GM21423 (cell line): ENCODE data around the gene TBX5.

Experiments used
- ATAC-seq: cut with Tn5 transposase; IDR thresholded peaks from one replicate; pipeline ENCODE4 v1.9.1; 2021; ENCODE audit warnings: mild to moderate bottlenecking, moderate library complexity; ENCODE audit not compliant: unreplicated experiment

Gene TBX5

DNA sequence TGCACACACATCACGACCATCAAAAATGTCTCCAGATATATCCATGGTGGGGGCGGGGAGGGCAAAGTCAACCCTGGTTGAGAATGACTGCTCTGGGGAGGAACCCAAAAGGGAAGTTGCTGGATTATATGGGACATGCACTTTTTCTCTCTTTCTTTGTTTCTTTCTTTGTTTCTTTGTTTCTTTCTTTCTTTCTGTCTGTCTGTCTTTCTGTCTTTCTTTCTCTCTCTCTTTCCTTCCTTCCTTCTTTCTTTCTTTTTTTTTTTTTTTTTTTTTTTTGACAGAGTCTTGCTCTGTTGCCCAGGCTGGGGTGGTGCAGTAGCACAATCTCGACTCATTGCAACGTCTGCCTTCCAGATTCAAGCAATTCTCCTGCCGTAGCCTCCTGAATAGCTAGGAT is 71.5 kb downstream of the TBX5 start:
- no peak for ATAC-seq

DNA sequence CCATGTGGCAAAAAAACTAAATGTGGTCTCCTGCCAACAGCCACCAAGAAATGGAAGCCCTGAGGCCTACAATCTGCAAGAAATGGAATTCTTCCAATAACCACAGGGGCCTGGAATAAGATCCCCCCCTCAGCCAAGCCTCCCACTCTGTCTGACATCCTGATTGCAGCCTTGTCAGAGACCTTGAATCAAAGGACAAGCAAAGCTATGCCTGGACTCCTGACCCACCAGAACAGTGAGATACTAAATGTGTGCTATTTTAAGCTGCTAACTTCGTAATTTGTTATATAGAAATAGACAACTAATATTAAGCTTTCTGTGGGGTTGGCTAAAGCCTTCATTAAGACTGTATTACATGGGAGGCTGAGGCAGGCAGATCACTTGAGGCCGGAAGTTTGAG is 77.7 kb downstream of the TBX5 start:
- ATAC-seq: no peak

DNA sequence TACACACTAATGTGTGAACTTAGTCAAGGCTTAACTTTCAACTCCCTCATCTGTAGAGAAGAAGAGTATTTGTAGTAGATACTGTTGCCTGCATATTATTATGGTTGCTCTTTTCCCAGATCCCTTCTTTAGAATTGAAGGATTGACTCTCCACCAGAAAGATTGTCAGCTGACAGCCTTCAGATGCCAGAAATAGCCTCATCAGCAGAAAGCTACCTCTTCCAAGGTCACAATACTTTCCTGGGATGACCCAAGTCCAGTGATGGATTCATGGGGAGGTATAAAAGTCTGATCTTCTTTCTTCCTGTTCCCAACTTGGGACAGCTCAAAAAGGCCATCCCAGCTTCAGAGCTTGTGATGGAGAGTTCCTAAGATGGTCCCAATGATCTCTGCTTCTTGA is 78.2 kb downstream of the TBX5 start:
- no peak for ATAC-seq

DNA sequence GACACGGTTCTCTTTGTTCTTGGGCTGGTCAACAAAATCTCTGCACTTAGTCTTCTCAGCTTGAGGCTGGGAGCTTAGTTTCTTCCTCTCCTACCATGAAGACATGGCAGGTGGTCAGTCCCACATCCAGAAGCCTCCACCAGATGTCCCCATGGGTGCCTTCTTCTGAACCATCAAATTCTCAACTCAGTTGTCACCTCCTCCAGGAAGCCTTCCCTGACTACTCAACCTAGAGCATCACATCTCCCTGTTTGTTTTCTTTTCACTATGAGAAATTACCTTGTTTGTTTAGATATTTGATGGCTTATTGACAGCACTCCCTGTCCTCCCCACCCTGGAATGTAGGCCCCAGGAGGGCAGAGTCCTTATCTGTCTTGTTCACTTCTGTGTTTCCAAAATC is 84.4 kb downstream of the TBX5 start:
- no peak for ATAC-seq

DNA sequence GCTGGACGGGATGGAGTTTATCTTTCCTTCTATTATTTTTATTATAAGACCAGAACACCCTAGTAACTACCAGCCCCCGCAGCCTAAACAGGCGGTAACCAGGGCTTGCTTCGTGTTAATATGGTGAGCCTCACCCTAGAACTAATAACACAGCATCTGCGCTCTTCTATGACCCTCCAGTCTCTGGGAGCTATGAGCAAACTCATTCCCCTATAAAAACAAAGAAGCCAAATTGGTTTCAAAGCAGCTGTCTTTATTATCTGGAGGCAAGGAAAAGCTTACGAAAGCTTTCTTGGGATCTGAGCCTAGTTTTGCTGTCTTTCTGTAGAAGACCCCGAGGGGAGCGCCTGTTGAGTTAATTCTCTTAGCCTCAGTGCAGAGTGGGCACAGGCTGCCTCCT is 85.0 kb downstream of the TBX5 start:
- ATAC-seq: no peak

DNA sequence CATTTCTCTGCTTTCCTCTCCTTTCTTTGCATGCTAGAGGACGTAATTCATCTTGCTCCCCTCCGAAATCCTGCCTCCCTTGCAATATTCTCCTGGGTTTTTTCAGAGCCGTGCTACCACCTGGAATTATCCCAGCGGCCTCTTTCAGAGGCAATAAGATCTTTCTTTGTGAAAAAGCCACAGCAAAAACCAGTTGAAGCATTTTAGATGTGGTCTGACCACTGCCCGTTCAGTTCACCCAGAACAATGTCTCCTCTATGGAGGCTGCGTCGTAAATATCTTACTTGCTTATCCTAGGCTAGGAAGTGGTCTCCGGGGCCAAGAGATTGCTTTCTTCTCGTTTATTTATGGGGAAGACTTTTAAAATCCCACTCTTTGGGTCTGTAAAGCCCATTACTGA is 85.8 kb downstream of the TBX5 start:
- no peak for ATAC-seq

DNA sequence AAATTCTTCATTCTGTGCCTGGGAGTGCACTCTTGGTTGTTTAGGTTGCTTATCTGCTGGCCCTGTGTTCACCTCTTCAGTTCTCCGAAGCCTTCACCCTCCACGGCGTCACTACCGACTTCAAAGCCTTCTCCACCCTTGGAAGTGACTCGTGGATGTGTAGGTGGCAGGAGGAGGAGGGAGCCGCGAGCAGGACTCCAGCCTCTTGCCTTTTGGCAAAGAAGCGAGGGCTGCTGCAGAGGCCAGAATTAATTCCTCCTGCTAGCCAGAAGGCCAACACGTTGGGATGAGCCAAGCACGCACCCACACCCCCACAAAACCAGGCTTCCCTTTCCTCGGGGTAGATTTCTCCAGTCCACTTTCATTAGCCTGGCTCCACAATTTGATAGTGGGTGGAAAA is 86.5 kb downstream of the TBX5 start:
- no peak for ATAC-seq

DNA sequence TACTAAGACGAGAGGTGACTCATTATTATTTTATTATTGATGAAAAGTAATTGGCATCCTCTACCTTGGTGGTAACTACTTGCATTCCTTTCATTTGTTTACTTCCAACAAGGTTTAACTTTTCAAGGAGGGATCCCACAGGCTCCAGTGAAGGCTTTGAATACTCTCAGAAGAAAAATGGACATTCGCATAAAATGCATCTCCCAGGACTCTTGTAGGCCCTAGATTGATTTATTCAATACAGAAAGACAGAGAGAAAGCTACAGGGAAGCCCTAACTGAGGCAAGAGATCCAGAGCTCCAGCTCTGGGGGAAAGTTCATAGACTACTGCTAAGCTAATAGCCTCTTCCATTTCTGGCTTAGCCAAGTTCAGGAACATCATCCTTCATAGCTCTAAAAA is 87.0 kb downstream of the TBX5 start:
- ATAC-seq: no peak

DNA sequence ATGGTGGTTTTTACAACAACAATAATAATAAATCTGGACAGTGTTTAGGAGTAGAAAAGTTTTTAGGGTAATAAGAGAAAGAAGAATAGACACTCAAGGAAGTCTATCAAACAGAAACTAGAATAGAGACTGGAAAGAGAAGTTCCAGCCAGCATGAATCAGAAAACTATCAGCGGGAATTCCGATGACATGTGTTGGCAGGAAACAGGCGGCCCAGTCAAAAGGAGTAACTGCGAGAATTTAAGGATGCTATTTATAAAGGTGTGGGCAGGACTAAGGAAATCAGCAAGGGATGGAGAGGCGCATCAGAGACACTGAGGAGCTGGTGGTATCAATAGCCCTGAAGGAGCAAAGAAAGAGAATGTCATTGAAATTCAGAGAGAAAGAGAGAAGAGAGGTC is 89.9 kb downstream of the TBX5 start:
- no peak for ATAC-seq

DNA sequence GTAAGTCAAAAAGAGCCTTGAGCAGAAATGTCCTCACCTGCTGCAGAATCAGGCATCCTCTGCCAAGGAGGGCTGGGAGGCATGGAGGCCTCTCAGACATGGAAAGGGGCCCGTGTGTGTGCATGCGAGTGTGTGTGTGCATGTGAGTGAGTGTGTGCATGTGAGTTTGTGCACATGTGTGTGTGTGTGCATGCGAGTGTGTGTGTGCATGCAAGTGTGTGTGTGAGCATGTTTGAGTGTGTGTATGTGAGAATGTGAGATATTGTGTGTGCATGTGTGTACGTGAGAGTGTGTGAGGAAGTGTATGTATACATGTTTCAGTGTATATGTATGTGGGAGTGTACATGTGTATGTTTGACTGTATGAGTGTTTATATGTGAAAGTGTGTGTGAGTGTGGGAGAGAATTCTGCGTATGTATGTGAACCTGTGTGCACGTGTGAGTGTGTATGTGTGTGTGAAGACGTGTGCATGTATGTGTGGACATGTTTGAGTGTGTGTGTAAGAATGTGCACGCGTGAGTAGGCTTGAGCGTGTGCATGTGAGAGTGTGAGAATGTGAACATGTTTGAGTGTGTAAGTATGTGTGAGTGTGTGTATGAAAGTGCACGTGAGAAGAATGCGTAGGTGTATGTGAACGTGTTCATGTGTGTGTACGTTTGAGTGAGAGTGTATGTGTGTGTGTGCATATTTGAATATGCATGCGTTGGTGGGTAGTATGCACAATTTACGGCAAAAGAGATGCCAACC is 90.8 kb downstream of the TBX5 start:
- no peak for ATAC-seq

DNA sequence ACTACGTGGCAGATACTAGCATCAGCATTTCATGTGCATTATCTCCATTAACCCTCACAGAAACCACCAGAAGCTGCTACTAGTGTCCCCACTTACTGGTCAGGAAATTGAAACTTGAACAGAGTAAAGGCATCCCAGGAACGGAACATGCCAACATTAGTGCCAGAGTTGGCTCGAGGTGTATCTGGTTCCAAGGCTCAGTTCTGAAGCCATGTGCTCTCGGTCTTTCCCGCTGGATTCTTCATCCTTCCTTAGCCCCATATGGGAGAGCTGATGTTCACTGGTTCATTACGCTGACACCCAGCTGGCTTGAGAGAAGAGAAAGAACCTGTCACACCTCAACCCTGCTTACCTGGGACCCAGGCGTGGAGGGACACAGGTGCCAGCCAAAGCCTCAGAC is 91.5 kb downstream of the TBX5 start:
- ATAC-seq: no peak

DNA sequence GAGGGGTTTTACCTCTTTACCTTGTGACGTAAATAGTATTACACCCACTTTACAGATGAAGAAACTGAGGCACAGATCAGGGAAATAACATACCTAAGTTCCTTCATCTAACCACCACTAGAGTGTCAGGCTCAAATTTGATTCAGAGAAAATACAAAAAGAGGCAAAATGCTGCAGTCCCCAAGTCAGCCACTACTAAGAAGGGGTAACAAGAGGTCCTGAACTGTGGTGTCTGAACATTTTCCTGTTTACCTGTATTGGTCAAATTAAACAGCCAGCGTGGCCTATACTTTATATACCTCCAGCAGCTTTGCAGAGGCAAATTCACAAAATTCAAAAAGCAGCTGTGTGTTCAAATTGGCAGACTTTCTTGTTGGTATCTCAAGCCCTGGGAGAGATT is 92.0 kb downstream of the TBX5 start:
- no peak for ATAC-seq

DNA sequence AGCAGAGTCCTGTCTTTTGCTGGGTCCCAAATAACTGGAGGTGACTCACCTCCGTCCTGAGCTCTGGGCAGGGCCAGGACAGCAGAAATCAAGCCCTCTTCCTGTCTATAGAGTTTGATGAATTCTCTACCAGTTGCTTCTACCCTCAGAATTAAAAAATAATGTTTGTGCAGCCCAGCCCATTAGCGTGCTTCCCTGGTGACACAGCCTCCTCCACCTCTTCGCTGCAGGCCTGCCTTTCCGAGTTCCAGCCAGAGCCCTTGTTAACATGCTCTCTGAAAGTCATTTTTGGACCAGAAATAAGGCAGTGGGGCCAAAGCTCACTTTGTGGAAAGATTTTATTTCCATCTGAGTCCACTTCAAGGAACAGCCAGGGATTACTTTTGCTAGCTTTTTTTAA is 94.0 kb downstream of the TBX5 start:
- ATAC-seq: no peak

DNA sequence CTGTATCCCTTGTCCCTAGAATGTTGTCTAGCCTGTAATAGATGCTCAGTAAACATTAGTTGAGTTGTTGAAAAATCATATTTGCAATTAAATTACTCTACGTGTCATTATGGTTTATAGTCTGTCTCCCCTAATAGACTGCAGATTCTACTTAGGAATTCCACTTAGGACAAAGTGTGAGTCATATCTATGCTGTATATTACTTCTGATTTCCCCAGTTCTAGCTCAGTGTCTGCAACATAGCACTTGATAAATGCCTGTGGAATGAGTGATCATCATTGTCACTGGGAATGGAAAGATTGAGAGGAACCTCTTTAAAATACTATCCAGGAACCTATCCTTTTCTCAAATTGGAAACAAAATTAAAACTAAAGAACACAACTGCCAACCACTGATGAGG is 99.3 kb downstream of the TBX5 start:
- ATAC-seq: no peak

DNA sequence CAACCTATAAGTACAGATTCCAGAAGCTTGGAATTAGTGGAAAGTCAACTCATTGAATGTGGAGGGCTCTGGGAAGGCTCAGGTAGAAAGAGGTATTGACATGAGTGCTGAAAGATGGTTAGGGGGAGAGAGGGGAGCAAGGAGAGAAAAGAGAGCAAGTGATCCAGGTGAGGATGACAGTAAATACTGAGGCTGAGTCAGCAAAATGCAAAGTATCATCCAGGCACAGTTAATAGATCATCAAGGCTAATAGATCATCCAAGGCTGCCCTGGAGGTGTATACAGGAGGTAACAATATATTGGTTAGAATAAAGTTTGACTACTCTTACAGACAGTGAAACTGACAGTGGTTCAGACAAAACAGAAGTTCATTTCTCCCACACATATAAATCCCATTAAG is 100.5 kb downstream of the TBX5 start:
- no peak for ATAC-seq
